IMR-90 (cell line): Measurements from ENCODE around the gene ABHD2. TPM values are rescaled to one million over a fixed set of nuclear protein-coding genes. Genes with fewer than 3 reads are reported as not detected.

Source experiments
- ATAC-seq: fragments of 200-7000 bp; cut with Tn5 transposase; 2 replicates; pipeline ENCODE4 v1.9.1; 2020; ENCODE audit warnings: low read depth, mild to moderate bottlenecking, moderate library complexity
- BruUV-seq: library from RNA; stranded (reverse); fragments of 400-500 nt; replicated peaks from 2 replicates; lab custom pipeline; 2021; lab: Mats Ljungman, UMichigan
- CTCF ChIA-PET: fragments of 300-600 bp; formaldehyde crosslinking; extraction: SDS; loops from one replicate; lab custom pipeline; 2021; ENCODE audit warnings: antibody characterized with exemption; lab: Yijun Ruan, JAX
- POLR2A ChIA-PET: fragments of 300-600 bp; sonication (Branson Sonifier 250); formaldehyde crosslinking; loops from one replicate; lab custom pipeline; 2022; ENCODE audit warnings: antibody characterized with exemption; ENCODE audit not compliant: unreplicated experiment; lab: Charles Lee
- DNase-seq: peaks from one replicate; pipeline ENCODE4 v3.0.0; 2013
- H2AFZ ChIP-seq: replicated peaks from 2 replicates; pipeline ENCODE3; 2013; ENCODE audit warnings: low read length, mild to moderate bottlenecking; ENCODE audit not compliant: poor library complexity
- H2AK5ac ChIP-seq: 2 replicates; pipeline ENCODE4 v1.6.1; 2013; ENCODE audit warnings: low read depth, low read length, inconsistent platforms
- H2AK9ac ChIP-seq: replicated peaks from 2 replicates; pipeline ENCODE3; 2013; ENCODE audit warnings: mild to moderate bottlenecking, low read depth, low read length, moderate library complexity; ENCODE audit not compliant: poor library complexity
- H2BK120ac ChIP-seq: 2 replicates; pipeline ENCODE4 v1.6.1; 2013; ENCODE audit warnings: low read depth, low read length, inconsistent platforms
- H2BK15ac ChIP-seq: 3 replicates; pipeline ENCODE4 v1.6.1; 2013; ENCODE audit warnings: low read depth, low read length, inconsistent platforms
- H2BK20ac ChIP-seq: 2 replicates; pipeline ENCODE4 v1.6.1; 2013; ENCODE audit warnings: low read depth, mild to moderate bottlenecking, inconsistent platforms, low read length, moderate library complexity
- H2BK5ac ChIP-seq: 2 replicates; pipeline ENCODE4 v1.6.1; 2013; ENCODE audit warnings: mild to moderate bottlenecking, low read depth, low read length, inconsistent platforms; ENCODE audit not compliant: poor library complexity, severe bottlenecking
- H3K14ac ChIP-seq: replicated peaks from 2 replicates; pipeline ENCODE4 v1.6.1; 2013; ENCODE audit warnings: low read depth, low read length, inconsistent platforms
- H3K18ac ChIP-seq: 2 replicates; pipeline ENCODE4 v1.6.1; 2013; ENCODE audit warnings: low read depth, low read length, control low read depth
- H3K23ac ChIP-seq: 2 replicates; pipeline ENCODE4 v1.6.1; 2013; ENCODE audit warnings: low read depth, low read length, inconsistent platforms
- H3K27ac ChIP-seq: 2 replicates; pipeline ENCODE4 v1.5.1; 2013; ENCODE audit warnings: mild to moderate bottlenecking, control low read depth, low read length; ENCODE audit not compliant: insufficient read depth
- H3K27me3 ChIP-seq: 2 replicates; pipeline ENCODE4 v1.6.1; 2013; ENCODE audit warnings: low read length; ENCODE audit not compliant: control insufficient read depth, insufficient read depth
- H3K36me3 ChIP-seq: 2 replicates; pipeline ENCODE4 v1.6.1; 2013; ENCODE audit warnings: low read length, mixed read lengths; ENCODE audit not compliant: control insufficient read depth, insufficient read depth
- H3K4ac ChIP-seq: 2 replicates; pipeline ENCODE4 v1.6.1; 2013; ENCODE audit warnings: low read depth, low read length, inconsistent platforms
- H3K4me1 ChIP-seq: 2 replicates; pipeline ENCODE4 v1.6.1; 2013; ENCODE audit warnings: low read length, mixed read lengths; ENCODE audit not compliant: control insufficient read depth, insufficient read depth
- H3K4me2 ChIP-seq: 2 replicates; pipeline ENCODE4 v1.6.1; 2013; ENCODE audit warnings: low read depth, mild to moderate bottlenecking, control low read depth, low read length, moderate library complexity
- H3K4me3 ChIP-seq: 2 replicates; pipeline ENCODE4 v1.5.1; 2013; ENCODE audit warnings: low read depth, mild to moderate bottlenecking, control low read depth, low read length, moderate library complexity; ENCODE audit not compliant: insufficient read depth
- H3K56ac ChIP-seq: 2 replicates; pipeline ENCODE4 v1.6.1; 2013; ENCODE audit warnings: low read length, inconsistent platforms; ENCODE audit not compliant: insufficient read depth; ENCODE audit errors: extremely low read depth
- H3K79me1 ChIP-seq, 2 experiments: 2 replicates each; pipeline ENCODE4 v1.6.1; 2013; ENCODE audit warnings: low read length in 2 of 2, inconsistent platforms in 1 of 2, low read depth in 1 of 2
- H3K9ac ChIP-seq: 2 replicates; pipeline ENCODE4 v1.6.1; 2013; ENCODE audit warnings: low read depth, low read length, control low read depth
- H3K9me1 ChIP-seq: 2 replicates; pipeline ENCODE4 v1.6.1; 2013; ENCODE audit warnings: low read length, inconsistent platforms; ENCODE audit not compliant: insufficient read depth
- H3K9me3 ChIP-seq: 2 replicates; pipeline ENCODE4 v1.6.1; 2013; ENCODE audit warnings: low read length; ENCODE audit not compliant: control insufficient read depth, insufficient read depth
- H4K20me1 ChIP-seq: 2 replicates; pipeline ENCODE4 v1.6.1; 2013; ENCODE audit warnings: low read length, inconsistent platforms; ENCODE audit not compliant: insufficient read depth
- H4K5ac ChIP-seq: 2 replicates; pipeline ENCODE4 v1.6.1; 2013; ENCODE audit warnings: mild to moderate bottlenecking, low read depth, low read length, control low read depth
- H4K8ac ChIP-seq, 2 experiments: 2 replicates each; pipeline ENCODE4 v1.6.1; 2013; ENCODE audit warnings: low read depth in 2 of 2, low read length in 2 of 2, control low read depth in 1 of 2, inconsistent platforms in 1 of 2
- H4K91ac ChIP-seq: 2 replicates; pipeline ENCODE4 v1.6.1; 2013; ENCODE audit warnings: low read depth, low read length, inconsistent platforms; ENCODE audit not compliant: insufficient read depth
- BHLHE40 ChIP-seq: fragments of 150-350 bp; IDR thresholded peaks from 2 replicates; pipeline ENCODE4 v1.6.1; 2016; ENCODE audit warnings: mild to moderate bottlenecking, low read depth, low read length
- CTCF ChIP-seq: conservative IDR thresholded peaks from 2 replicates; pipeline ENCODE4 v1.5.1; 2012; ENCODE audit warnings: mild to moderate bottlenecking, low read depth, low read length, improper control_type of control experiment
- ELK1 ChIP-seq: fragments of 150-350 bp; IDR thresholded peaks from 2 replicates; pipeline ENCODE4 v1.6.1; 2016; ENCODE audit warnings: low read depth, mild to moderate bottlenecking, low read length, moderate library complexity, borderline replicate concordance
- MAFK ChIP-seq: IDR thresholded peaks from 2 replicates; pipeline ENCODE4 v1.6.1; 2012; ENCODE audit warnings: low read depth, low read length, improper control_type of control experiment
- NFE2L2 ChIP-seq: fragments of 150-350 bp; IDR thresholded peaks from 2 replicates; pipeline ENCODE4 v1.6.1; 2016; ENCODE audit warnings: low read depth, mild to moderate bottlenecking, low read length
- RAD21 ChIP-seq: IDR thresholded peaks from 2 replicates; pipeline ENCODE4 v1.6.1; 2012; ENCODE audit warnings: low read length, improper control_type of control experiment
- RCOR1 ChIP-seq: IDR thresholded peaks from 2 replicates; pipeline ENCODE4 v1.6.1; 2012; ENCODE audit warnings: mild to moderate bottlenecking, low read length, improper control_type of control experiment; ENCODE audit not compliant: insufficient replicate concordance
- RFX5 ChIP-seq: IDR thresholded peaks from 2 replicates; pipeline ENCODE4 v1.8.0; 2012; ENCODE audit warnings: low read depth, mild to moderate bottlenecking, low read length, moderate library complexity
- USF2 ChIP-seq: fragments of 150-350 bp; IDR thresholded peaks from 2 replicates; pipeline ENCODE4 v1.6.1; 2017; ENCODE audit warnings: mild to moderate bottlenecking, antibody characterized with exemption, low read length, low read depth
- WGBS, 2 experiments: methylation state at CpG; one replicate each; pipeline versions ENCODE4 v1.1.5 to v1.1.7; 2013; ENCODE audit warnings: missing lambda C conversion rate in 2 of 2; ENCODE audit not compliant: insufficient read length in 1 of 2; ENCODE audit errors: extremely low coverage in 2 of 2; 5-methylcytosine and 5-hydroxymethylcytosine counted together
- dilution Hi-C: fragments of 300-500 bp; cut with HindIII; formaldehyde crosslinking; loops from one replicate; pipeline ENCODE4 v1.14.3; 2018; ENCODE audit warnings: low sequenced_read_pairs; ENCODE audit not compliant: unreplicated experiment
- in situ Hi-C: fragments of 300-500 bp; cut with MboI; formaldehyde crosslinking; loops from 3 replicates; pipeline ENCODE4 v1.14.3; 2019; ENCODE audit warnings: low sequenced_read_pairs, inconsistent platforms, mixed read lengths
- intact Hi-C: fragments of 100-400 bp; cut with micrococcal nuclease; formaldehyde crosslinking; loops from 2 replicates; pipeline ENCODE4 v1.10.0; 2022
- polyA plus RNA-seq, 3 experiments: library from polyadenylated mRNA; depleted of rRNA; stranded (reverse); fragments of >200 nt; gene quantifications; 2 replicates each; pipeline ENCODE4 v1.2.3, GENCODE V29; 2012; ENCODE audit warnings: low replicate concordance in 1 of 3
- total RNA-seq: library from RNA; depleted of rRNA; stranded (reverse); fragments of >200 nt; gene quantifications from 2 replicates; pipeline ENCODE4 v1.2.3, GENCODE V29; 2012

ABHD2 gene
- total and polyA plus RNA-seq, 2 of the 4 experiments (the other 2 are of a cell fraction), result 31.2 to 62.9 TPM

GRCh38 chr15:89142423-89142822, 54.2 kb downstream of the ABHD2 start:
- intact Hi-C loops, result loop anchor here (5.0 kb wide), 1 partner anchor 35 kb away; no protein-coding TSS in a partner anchor
- Histone ChIP-seq H3K23ac (no peak overlapping the region), H3K9ac (no peak overlapping the region), H2BK5ac (no peak overlapping the region), H3K9me1 (peaks cover 23% of the 10 kb centered on the region), H3K4ac (peak overlapping the region; percentile 64; the same call in 1 of the 2 replicates), H4K8ac (no peak overlapping the region), H3K36me3 (peaks cover 4% of the 10 kb centered on the region; the same call in 1 of the 2 replicates), H2BK20ac (0 out of 2 replicates have a peak overlapping the region, but pooled peaks have one; percentile 31), H3K27ac (no peak overlapping the region), H3K4me3 (no peak overlapping the region), H3K18ac (no peak overlapping the region), H3K4me1 (peaks cover 27% of the 10 kb centered on the region), H3K79me1 (peaks cover 24 to 64% of the 10 kb centered on the region in 2 experiments; a peak in 3 of 4 replicates), H4K5ac (no peak overlapping the region), H3K14ac (0 out of 2 replicates have a peak overlapping the region, but pooled peaks have one; percentile 19), H2AK9ac (no peak overlapping the region), H2AFZ (no peak overlapping the region), H2BK15ac (no peak overlapping the region), H4K91ac (no peak overlapping the region), H2AK5ac (peak overlapping the region; percentile 45), H2BK120ac (peak overlapping the region; percentile 51; the same call in 1 of the 2 replicates), H3K9me3 (no peaks in the 10 kb centered on the region), H3K56ac (no peak overlapping the region), H4K20me1 (no peaks in the 10 kb centered on the region), H3K4me2 (no peak overlapping the region), H3K27me3 (no peaks in the 10 kb centered on the region)
- no peak for TF ChIP-seq USF2
- TF ChIP-seq CTCF, result no peak
- TF ChIP-seq NFE2L2, result no peak
- no peak for TF ChIP-seq MAFK
- no peak for TF ChIP-seq RCOR1
- TF ChIP-seq RFX5, result no peak
- TF ChIP-seq BHLHE40, result no peak
- TF ChIP-seq ELK1, result no peak
- TF ChIP-seq RAD21, result no peak
- POLR2A ChIA-PET, result no interaction called here
- CTCF ChIA-PET, result no interaction called here
- BruUV-seq, result no TSS peak
- dilution Hi-C loops, result no loop called here
- DNase-seq, result no peak
- no peak for ATAC-seq
- WGBS, 2 experiments, result no CpG with 5 or more reads among the region's 5 CpGs
- in situ Hi-C loops, result no loop called here
